HepG2 (cell line): ENCODE measurements around the gene ICAM5. TPM values are rescaled to one million over a fixed set of nuclear protein-coding genes. Genes with fewer than 3 reads are reported as not detected.

ENCODE experiments used
- CTCF ChIP-seq: sonication (generic); formaldehyde crosslinking; IDR thresholded peaks from 2 replicates; pipeline ENCODE4 v1.5.0; 2020; ENCODE audit warnings: mild to moderate bottlenecking, missing genetic modification reagents, moderate library complexity
- EED ChIP-seq: sonication (generic); formaldehyde crosslinking; IDR thresholded peaks from 2 replicates; pipeline ENCODE4 v1.5.0; 2020; ENCODE audit warnings: mild to moderate bottlenecking, missing genetic modification reagents
- ELK4 ChIP-seq: sonication (generic); formaldehyde crosslinking; IDR thresholded peaks from 2 replicates; pipeline ENCODE4 v1.9.0; 2021; ENCODE audit warnings: missing genetic modification reagents, borderline replicate concordance
- ERF ChIP-seq: IDR thresholded peaks from 2 replicates; pipeline ENCODE4 v1.6.1; 2018; ENCODE audit warnings: missing biosample characterization, missing genetic modification reagents
- FOSL1 ChIP-seq: sonication (generic); formaldehyde crosslinking; IDR thresholded peaks from 2 replicates; pipeline ENCODE4 v1.9.0; 2021; ENCODE audit warnings: missing genetic modification reagents, borderline replicate concordance
- MAFG ChIP-seq: sonication (generic); formaldehyde crosslinking; IDR thresholded peaks from 2 replicates; pipeline ENCODE4 v1.5.1; 2020; ENCODE audit warnings: mild to moderate bottlenecking, missing genetic modification reagents
- MTERF4 ChIP-seq: sonication (generic); formaldehyde crosslinking; IDR thresholded peaks from 2 replicates; pipeline ENCODE4 v1.8.0; 2023; ENCODE audit warnings: mild to moderate bottlenecking, missing genetic modification reagents
- NFKB2 ChIP-seq: sonication (generic); formaldehyde crosslinking; IDR thresholded peaks from 2 replicates; pipeline ENCODE4 v1.4.0; 2020; ENCODE audit warnings: missing genetic modification reagents, borderline replicate concordance
- PRPF4 ChIP-seq: fragments of 200-400 bp; formaldehyde crosslinking; IDR thresholded peaks from 2 replicates; pipeline ENCODE4 v1.6.1; 2016; ENCODE audit warnings: low read length, low read depth; ENCODE audit not compliant: poor library complexity, severe bottlenecking
- REL ChIP-seq: sonication (generic); formaldehyde crosslinking; conservative IDR thresholded peaks from 2 replicates; pipeline ENCODE4 v1.8.0; 2022; ENCODE audit warnings: mild to moderate bottlenecking, missing genetic modification reagents, moderate library complexity
- ZBTB7A ChIP-seq: sonication (generic); formaldehyde crosslinking; IDR thresholded peaks from 2 replicates; pipeline ENCODE4 v1.8.0; 2022; ENCODE audit warnings: mild to moderate bottlenecking, missing genetic modification reagents
- ZFP37 ChIP-seq: sonication (generic); formaldehyde crosslinking; IDR thresholded peaks from 2 replicates; pipeline ENCODE4 v1.4.0; 2020; ENCODE audit warnings: missing genetic modification reagents, borderline replicate concordance
- ZNF264 ChIP-seq: sonication (generic); formaldehyde crosslinking; IDR thresholded peaks from 2 replicates; pipeline ENCODE4 v1.4.0; 2020; ENCODE audit warnings: missing genetic modification reagents
- ZNF432 ChIP-seq: sonication (generic); formaldehyde crosslinking; IDR thresholded peaks from 2 replicates; pipeline ENCODE4 v1.5.0; 2020; ENCODE audit warnings: missing genetic modification reagents, mild to moderate bottlenecking, borderline replicate concordance
- ZNF746 ChIP-seq: sonication (generic); formaldehyde crosslinking; IDR thresholded peaks from 2 replicates; pipeline ENCODE4 v1.8.0; 2022; ENCODE audit warnings: mild to moderate bottlenecking, missing genetic modification reagents
- ZZZ3 ChIP-seq: sonication (generic); formaldehyde crosslinking; IDR thresholded peaks from 2 replicates; pipeline ENCODE4 v1.4.0; 2020; ENCODE audit warnings: missing genetic modification reagents, mild to moderate bottlenecking, borderline replicate concordance
- polyA plus RNA-seq, 8 experiments: library from polyadenylated mRNA; depleted of rRNA in 3 of 8; stranded (reverse) in 7 of 8; unstranded in 1 of 8; fragments of >200 nt; fragmentation: Illumina TruSeq in 4 of 8; extraction: Trizol in 4 of 8; gene quantifications; 2 replicates each; pipeline versions ENCODE4 v1.2.1 to v1.2.3, GENCODE V29; 2011 to 2016; ENCODE audit warnings: low read depth in 4 of 8, missing spikeins in 1 of 8, mixed read lengths in 1 of 8; ENCODE audit not compliant: insufficient read depth in 1 of 8
- total RNA-seq, 5 experiments: library from RNA; depleted of rRNA; stranded (reverse); fragments of >200 nt; fragmentation: Illumina TruSeq; extraction: Trizol; gene quantifications; 2 replicates each; pipeline ENCODE4 v1.2.3, GENCODE V29; 2016; ENCODE audit warnings: low read depth in 1 of 5
- TF ChIP-seq, protein P1 (sequence below): sonication (generic); formaldehyde crosslinking; IDR thresholded peaks from 2 replicates; pipeline ENCODE4 v1.4.0; 2020; ENCODE audit warnings: mild to moderate bottlenecking, missing genetic modification reagents, borderline replicate concordance
- TF ChIP-seq, protein P2 (sequence below): sonication (generic); formaldehyde crosslinking; IDR thresholded peaks from 2 replicates; pipeline ENCODE4 v1.8.1; 2023; ENCODE audit warnings: mild to moderate bottlenecking, missing genetic modification reagents

Gene ICAM5
- total and polyA plus RNA-seq, 2 of the 13 experiments (the other 11 are each of a cell fraction or from before 2014, with no cell fraction given) = 0.46 to 1.6 TPM

DNA sequence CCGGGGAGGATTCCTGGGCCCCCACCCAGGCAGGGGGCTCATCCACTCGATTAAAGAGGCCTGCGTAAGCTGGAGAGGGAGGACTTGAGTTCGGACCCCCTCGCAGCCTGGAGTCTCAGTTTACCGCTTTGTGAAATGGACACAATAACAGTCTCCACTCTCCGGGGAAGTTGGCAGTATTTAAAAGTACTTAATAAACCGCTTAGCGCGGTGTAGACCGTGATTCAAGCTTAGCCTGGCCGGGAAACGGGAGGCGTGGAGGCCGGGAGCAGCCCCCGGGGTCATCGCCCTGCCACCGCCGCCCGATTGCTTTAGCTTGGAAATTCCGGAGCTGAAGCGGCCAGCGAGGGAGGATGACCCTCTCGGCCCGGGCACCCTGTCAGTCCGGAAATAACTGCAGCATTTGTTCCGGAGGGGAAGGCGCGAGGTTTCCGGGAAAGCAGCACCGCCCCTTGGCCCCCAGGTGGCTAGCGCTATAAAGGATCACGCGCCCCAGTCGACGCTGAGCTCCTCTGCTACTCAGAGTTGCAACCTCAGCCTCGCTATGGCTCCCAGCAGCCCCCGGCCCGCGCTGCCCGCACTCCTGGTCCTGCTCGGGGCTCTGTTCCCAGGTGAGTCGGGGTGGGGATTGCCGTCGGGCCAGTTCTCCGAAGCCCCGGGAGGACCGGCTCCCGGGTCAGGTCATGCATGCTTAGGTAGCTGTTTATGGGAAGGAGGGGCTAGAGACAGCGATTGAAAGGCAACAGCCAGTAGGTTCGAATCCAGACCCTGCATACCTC lies 18.9 kb upstream of the ICAM5 start, which contains the start of gene ICAM1 (continued):
- TF ChIP-seq, protein P1, sequence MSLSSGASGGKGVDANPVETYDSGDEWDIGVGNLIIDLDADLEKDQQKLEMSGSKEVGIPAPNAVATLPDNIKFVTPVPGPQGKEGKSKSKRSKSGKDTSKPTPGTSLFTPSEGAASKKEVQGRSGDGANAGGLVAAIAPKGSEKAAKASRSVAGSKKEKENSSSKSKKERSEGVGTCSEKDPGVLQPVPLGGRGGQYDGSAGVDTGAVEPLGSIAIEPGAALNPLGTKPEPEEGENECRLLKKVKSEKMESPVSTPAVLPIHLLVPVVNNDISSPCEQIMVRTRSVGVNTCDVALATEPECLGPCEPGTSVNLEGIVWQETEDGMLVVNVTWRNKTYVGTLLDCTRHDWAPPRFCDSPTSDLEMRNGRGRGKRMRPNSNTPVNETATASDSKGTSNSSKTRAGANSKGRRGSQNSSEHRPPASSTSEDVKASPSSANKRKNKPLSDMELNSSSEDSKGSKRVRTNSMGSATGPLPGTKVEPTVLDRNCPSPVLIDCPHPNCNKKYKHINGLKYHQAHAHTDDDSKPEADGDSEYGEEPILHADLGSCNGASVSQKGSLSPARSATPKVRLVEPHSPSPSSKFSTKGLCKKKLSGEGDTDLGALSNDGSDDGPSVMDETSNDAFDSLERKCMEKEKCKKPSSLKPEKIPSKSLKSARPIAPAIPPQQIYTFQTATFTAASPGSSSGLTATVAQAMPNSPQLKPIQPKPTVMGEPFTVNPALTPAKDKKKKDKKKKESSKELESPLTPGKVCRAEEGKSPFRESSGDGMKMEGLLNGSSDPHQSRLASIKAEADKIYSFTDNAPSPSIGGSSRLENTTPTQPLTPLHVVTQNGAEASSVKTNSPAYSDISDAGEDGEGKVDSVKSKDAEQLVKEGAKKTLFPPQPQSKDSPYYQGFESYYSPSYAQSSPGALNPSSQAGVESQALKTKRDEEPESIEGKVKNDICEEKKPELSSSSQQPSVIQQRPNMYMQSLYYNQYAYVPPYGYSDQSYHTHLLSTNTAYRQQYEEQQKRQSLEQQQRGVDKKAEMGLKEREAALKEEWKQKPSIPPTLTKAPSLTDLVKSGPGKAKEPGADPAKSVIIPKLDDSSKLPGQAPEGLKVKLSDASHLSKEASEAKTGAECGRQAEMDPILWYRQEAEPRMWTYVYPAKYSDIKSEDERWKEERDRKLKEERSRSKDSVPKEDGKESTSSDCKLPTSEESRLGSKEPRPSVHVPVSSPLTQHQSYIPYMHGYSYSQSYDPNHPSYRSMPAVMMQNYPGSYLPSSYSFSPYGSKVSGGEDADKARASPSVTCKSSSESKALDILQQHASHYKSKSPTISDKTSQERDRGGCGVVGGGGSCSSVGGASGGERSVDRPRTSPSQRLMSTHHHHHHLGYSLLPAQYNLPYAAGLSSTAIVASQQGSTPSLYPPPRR (CRISPR knock-in tag) = peak; percentile 15; the same call in 1 of the 2 replicates
- peak; percentile 51 for TF ChIP-seq CTCF (CRISPR knock-in tag)
- no peak; the same call in 1 of the 2 replicates for TF ChIP-seq FOSL1
- TF ChIP-seq ZNF432 (CRISPR knock-in tag) = no peak
- TF ChIP-seq ELK4 = no peak
- TF ChIP-seq REL (CRISPR knock-in tag) = no peak
- TF ChIP-seq PRPF4 = no peak
- TF ChIP-seq MTERF4 (CRISPR knock-in tag) = peak; percentile 76; the same call in 1 of the 2 replicates
- TF ChIP-seq ZZZ3 (CRISPR knock-in tag) = no peak
- TF ChIP-seq ZNF746 (CRISPR knock-in tag) = peak; percentile 86
- peak; percentile 83 for TF ChIP-seq ZFP37 (CRISPR knock-in tag)
- TF ChIP-seq NFKB2 = peak; percentile 93; the same call in 1 of the 2 replicates
- TF ChIP-seq MAFG (CRISPR knock-in tag) = no peak
- TF ChIP-seq EED = no peak
- peak; percentile 84 for TF ChIP-seq ERF (CRISPR knock-in tag)
- peak; percentile 85 for TF ChIP-seq ZBTB7A (CRISPR knock-in tag)
- no peak for TF ChIP-seq ZNF264 (CRISPR knock-in tag)
- TF ChIP-seq, protein P2, sequence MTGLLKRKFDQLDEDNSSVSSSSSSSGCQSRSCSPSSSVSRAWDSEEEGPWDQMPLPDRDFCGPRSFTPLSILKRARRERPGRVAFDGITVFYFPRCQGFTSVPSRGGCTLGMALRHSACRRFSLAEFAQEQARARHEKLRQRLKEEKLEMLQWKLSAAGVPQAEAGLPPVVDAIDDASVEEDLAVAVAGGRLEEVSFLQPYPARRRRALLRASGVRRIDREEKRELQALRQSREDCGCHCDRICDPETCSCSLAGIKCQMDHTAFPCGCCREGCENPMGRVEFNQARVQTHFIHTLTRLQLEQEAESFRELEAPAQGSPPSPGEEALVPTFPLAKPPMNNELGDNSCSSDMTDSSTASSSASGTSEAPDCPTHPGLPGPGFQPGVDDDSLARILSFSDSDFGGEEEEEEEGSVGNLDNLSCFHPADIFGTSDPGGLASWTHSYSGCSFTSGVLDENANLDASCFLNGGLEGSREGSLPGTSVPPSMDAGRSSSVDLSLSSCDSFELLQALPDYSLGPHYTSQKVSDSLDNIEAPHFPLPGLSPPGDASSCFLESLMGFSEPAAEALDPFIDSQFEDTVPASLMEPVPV (CRISPR knock-in tag) = peak; percentile 84
